HEK293 (cell line): ENCODE measurements around the gene RPS15.

Experiments used
- CTCF ChIA-PET: fragments of 350-600 bp; formaldehyde crosslinking; extraction: SDS; loops from one replicate; lab custom pipeline; 2021; ENCODE audit warnings: antibody characterized with exemption; lab: Yijun Ruan, JAX
- POLR2A ChIA-PET: fragments of 300-600 bp; formaldehyde crosslinking; extraction: SDS; loops from one replicate; lab custom pipeline; 2020; ENCODE audit warnings: antibody characterized with exemption, inconsistent platforms; lab: Yijun Ruan, JAX
- H3K27ac ChIP-seq: fragments of 200-500 bp; sonication (Bioruptor generic); 2 replicates; pipeline ENCODE4 v1.5.1; 2014; ENCODE audit warnings: low read depth, low read length, control low read depth, inconsistent platforms; ENCODE audit errors: extremely low read depth
- H3K36me3 ChIP-seq, 2 experiments: fragments of 200-500 bp in 1 of 2; sonication (Bioruptor generic) in 1 of 2; 1 replicate in 1 of 2; 2 replicates in 1 of 2; pipeline ENCODE4 v1.5.1; 2014 to 2017; ENCODE audit warnings: inconsistent platforms in 2 of 2, low read length in 2 of 2; ENCODE audit not compliant: control insufficient read depth in 2 of 2, insufficient read depth in 1 of 2
- H3K4me1 ChIP-seq: fragments of 200-500 bp; sonication (Bioruptor generic); 2 replicates; pipeline ENCODE4 v1.5.1; 2014; ENCODE audit warnings: mild to moderate bottlenecking, low read length, inconsistent platforms; ENCODE audit not compliant: control insufficient read depth, insufficient read depth
- H3K4me3 ChIP-seq: 2 replicates; pipeline ENCODE4 v1.5.1; 2011; ENCODE audit warnings: low read depth, mild to moderate bottlenecking, control low read depth, low read length, moderate library complexity
- H3K9me3 ChIP-seq: fragments of 200-500 bp; sonication (Bioruptor generic); 2 replicates; pipeline ENCODE4 v1.5.1; 2014; ENCODE audit warnings: low read depth, low read length, inconsistent platforms; ENCODE audit not compliant: control insufficient read depth, insufficient read depth
- BCL6B ChIP-seq: fragments of 450-650 bp; formaldehyde crosslinking; IDR thresholded peaks from 2 replicates; pipeline ENCODE4 v1.5.1; 2017; ENCODE audit warnings: missing biosample characterization, missing genetic modification characterization
- EGR2 ChIP-seq: fragments of 450-650 bp; formaldehyde crosslinking; IDR thresholded peaks from 2 replicates; pipeline ENCODE4 v1.5.1; 2016; ENCODE audit warnings: low read depth, missing biosample characterization, missing genetic modification characterization
- ELK4 ChIP-seq: IDR thresholded peaks from 2 replicates; pipeline ENCODE4 v1.6.1; 2011; ENCODE audit warnings: mild to moderate bottlenecking, low read depth, low read length, borderline replicate concordance
- HIC1 ChIP-seq: fragments of 450-650 bp; formaldehyde crosslinking; IDR thresholded peaks from 2 replicates; pipeline ENCODE4 v1.5.1; 2016; ENCODE audit warnings: missing biosample characterization, missing genetic modification characterization
- KLF7 ChIP-seq: fragments of 450-650 bp; formaldehyde crosslinking; IDR thresholded peaks from 2 replicates; pipeline ENCODE4 v1.5.1; 2016; ENCODE audit warnings: missing biosample characterization, missing genetic modification characterization, borderline replicate concordance
- MEIS1 ChIP-seq: sonication (generic); formaldehyde crosslinking; IDR thresholded peaks from 2 replicates; pipeline ENCODE4 v1.8.1; 2022; ENCODE audit warnings: missing genetic modification reagents, mild to moderate bottlenecking, borderline replicate concordance
- MYNN ChIP-seq: fragments of 450-650 bp; formaldehyde crosslinking; IDR thresholded peaks from 2 replicates; pipeline ENCODE4 v1.5.1; 2016; ENCODE audit warnings: missing biosample characterization, missing genetic modification characterization, borderline replicate concordance
- PATZ1 ChIP-seq: fragments of 450-650 bp; formaldehyde crosslinking; IDR thresholded peaks from 2 replicates; pipeline ENCODE4 v1.5.1; 2016; ENCODE audit warnings: missing biosample characterization, missing genetic modification characterization
- ZBTB8A ChIP-seq: fragments of 450-650 bp; formaldehyde crosslinking; IDR thresholded peaks from 2 replicates; pipeline ENCODE4 v1.5.1; 2016; ENCODE audit warnings: missing biosample characterization, missing genetic modification characterization
- ZFHX2 ChIP-seq: fragments of 450-650 bp; formaldehyde crosslinking; conservative IDR thresholded peaks from 2 replicates; pipeline ENCODE4 v1.5.1; 2016; ENCODE audit warnings: missing biosample characterization, missing genetic modification characterization
- ZFP37 ChIP-seq: fragments of 450-650 bp; formaldehyde crosslinking; IDR thresholded peaks from 2 replicates; pipeline ENCODE4 v1.5.1; 2016; ENCODE audit warnings: missing biosample characterization, missing genetic modification characterization
- ZFP41 ChIP-seq: fragments of 450-650 bp; formaldehyde crosslinking; IDR thresholded peaks from 2 replicates; pipeline ENCODE4 v1.5.1; 2016; ENCODE audit warnings: missing biosample characterization, missing genetic modification characterization, borderline replicate concordance
- ZNF114 ChIP-seq: fragments of 450-650 bp; formaldehyde crosslinking; IDR thresholded peaks from 2 replicates; pipeline ENCODE4 v1.5.0; 2017; ENCODE audit warnings: missing biosample characterization, missing genetic modification characterization
- ZNF157 ChIP-seq: fragments of 450-650 bp; formaldehyde crosslinking; IDR thresholded peaks from 2 replicates; pipeline ENCODE4 v1.5.1; 2016; ENCODE audit warnings: missing biosample characterization, missing genetic modification characterization
- ZNF311 ChIP-seq: fragments of 450-650 bp; formaldehyde crosslinking; IDR thresholded peaks from 2 replicates; pipeline ENCODE4 v1.5.1; 2017; ENCODE audit warnings: missing biosample characterization, missing genetic modification characterization, borderline replicate concordance
- ZNF362 ChIP-seq: fragments of 450-650 bp; formaldehyde crosslinking; IDR thresholded peaks from 2 replicates; pipeline ENCODE4 v1.5.1; 2016; ENCODE audit warnings: missing biosample characterization, missing genetic modification characterization
- ZNF404 ChIP-seq: fragments of 450-650 bp; formaldehyde crosslinking; IDR thresholded peaks from 2 replicates; pipeline ENCODE4 v1.5.1; 2017; ENCODE audit warnings: missing biosample characterization, missing genetic modification characterization
- ZNF423 ChIP-seq: fragments of 450-650 bp; formaldehyde crosslinking; IDR thresholded peaks from 2 replicates; pipeline ENCODE4 v1.5.1; 2016; ENCODE audit warnings: missing biosample characterization, missing genetic modification characterization
- ZNF514 ChIP-seq: fragments of 450-650 bp; formaldehyde crosslinking; IDR thresholded peaks from 2 replicates; pipeline ENCODE4 v1.5.1; 2016; ENCODE audit warnings: missing biosample characterization, missing genetic modification characterization
- ZNF610 ChIP-seq: fragments of 450-650 bp; formaldehyde crosslinking; IDR thresholded peaks from 2 replicates; pipeline ENCODE4 v1.5.1; 2016; ENCODE audit warnings: missing biosample characterization, missing genetic modification characterization, borderline replicate concordance
- ZNF776 ChIP-seq: fragments of 450-650 bp; formaldehyde crosslinking; IDR thresholded peaks from 2 replicates; pipeline ENCODE4 v1.5.0; 2017; ENCODE audit warnings: missing biosample characterization, missing genetic modification characterization, borderline replicate concordance
- ZNF830 ChIP-seq: fragments of 450-650 bp; IDR thresholded peaks from 2 replicates; pipeline ENCODE4 v1.5.0; 2018; ENCODE audit warnings: missing biosample characterization, missing genetic modification characterization, low read depth, mild to moderate bottlenecking, moderate library complexity

RPS15 gene

GRCh38 chr19:1481224-1481892 is 43.2 kb downstream of the RPS15 start:
- Histone ChIP-seq H3K36me3 (peaks cover 4 to 9% of the 10 kb centered on the region in 2 experiments; a peak in 2 of 3 replicates), H3K27ac (no peak overlapping the region), H3K4me1 (no peaks in the 10 kb centered on the region), H3K4me3 (no peak overlapping the region), H3K9me3 (no peaks in the 10 kb centered on the region)
- no peak for TF ChIP-seq ZNF776
- no peak for TF ChIP-seq ZNF157 (tag by site-specific recombination)
- no peak for TF ChIP-seq ZNF514 (tag by site-specific recombination)
- no peak for TF ChIP-seq ZNF830 (tag by site-specific recombination)
- ChIA-PET CTCF (no interaction called here), POLR2A (no interaction called here)

- POLR2A ChIA-PET = no interaction called here
- no peak overlapping the region for H3K27ac ChIP-seq
- no peaks in the 10 kb centered on the region for H3K4me1 ChIP-seq
- no peak for TF ChIP-seq KLF7 (tag by site-specific recombination)
- no peak for TF ChIP-seq ZFP41 (tag by site-specific recombination)
- TF ChIP-seq MYNN (tag by site-specific recombination) = no peak
- no peak for TF ChIP-seq ZNF423 (tag by site-specific recombination)
- no peak for TF ChIP-seq ZNF404
- no peak for TF ChIP-seq ELK4
- TF ChIP-seq ZNF776 = no peak
- TF ChIP-seq HIC1 (tag by site-specific recombination) = no peak
- peak; percentile 22; the same call in 1 of the 2 replicates for TF ChIP-seq EGR2
- TF ChIP-seq ZFHX2 = peak; percentile 69
- TF ChIP-seq MEIS1 (CRISPR knock-in tag) = no peak
- H3K4me3 ChIP-seq = no peak overlapping the region
- H3K9me3 ChIP-seq = no peaks in the 10 kb centered on the region
- peaks cover 2 to 5% of the 10 kb centered on the region in 2 experiments; a peak in 2 of 3 replicates for H3K36me3 ChIP-seq
- CTCF ChIA-PET = no interaction called here
Measured at GRCh38 chr19:1481893-1482360, 43.7 kb downstream of the RPS15 start.

- POLR2A ChIA-PET = no interaction called here
- TF ChIP-seq PATZ1 (tag by site-specific recombination) = 0 out of 2 replicates have a peak, but pooled peaks have one; percentile 15
- TF ChIP-seq ZBTB8A (tag by site-specific recombination) = 0 out of 2 replicates have a peak, but pooled peaks have one; percentile 19
- TF ChIP-seq ZNF610 (tag by site-specific recombination) = no peak
- TF ChIP-seq ZNF311 (tag by site-specific recombination) = no peak
- no peak for TF ChIP-seq ZNF114 (tag by site-specific recombination)
- TF ChIP-seq ZFP37 (tag by site-specific recombination) = no peak
- TF ChIP-seq ZNF362 (tag by site-specific recombination) = no peak
- TF ChIP-seq BCL6B (tag by site-specific recombination) = no peak
Measured at GRCh38 chr19:1482361-1483130, 44.4 kb downstream of the RPS15 start.

More at GRCh38 chr19:1482361-1483130, 44.4 kb downstream of the RPS15 start:
- Histone ChIP-seq H3K36me3 (peaks cover 0 to under 1% of the 10 kb centered on the region in 2 experiments; a peak in 2 of 3 replicates), H3K27ac (no peak overlapping the region), H3K4me1 (no peaks in the 10 kb centered on the region), H3K4me3 (no peak overlapping the region), H3K9me3 (no peaks in the 10 kb centered on the region)
- CTCF ChIA-PET = no interaction called here
